NCI-H187 (cell line): ENCODE results near the gene COL11A2.

Source experiments
- DNase-seq, 2 experiments: peaks; one replicate each; lab custom pipeline; 2025; lab: John Stamatoyannopoulos, UW

The COL11A2 gene

DNA sequence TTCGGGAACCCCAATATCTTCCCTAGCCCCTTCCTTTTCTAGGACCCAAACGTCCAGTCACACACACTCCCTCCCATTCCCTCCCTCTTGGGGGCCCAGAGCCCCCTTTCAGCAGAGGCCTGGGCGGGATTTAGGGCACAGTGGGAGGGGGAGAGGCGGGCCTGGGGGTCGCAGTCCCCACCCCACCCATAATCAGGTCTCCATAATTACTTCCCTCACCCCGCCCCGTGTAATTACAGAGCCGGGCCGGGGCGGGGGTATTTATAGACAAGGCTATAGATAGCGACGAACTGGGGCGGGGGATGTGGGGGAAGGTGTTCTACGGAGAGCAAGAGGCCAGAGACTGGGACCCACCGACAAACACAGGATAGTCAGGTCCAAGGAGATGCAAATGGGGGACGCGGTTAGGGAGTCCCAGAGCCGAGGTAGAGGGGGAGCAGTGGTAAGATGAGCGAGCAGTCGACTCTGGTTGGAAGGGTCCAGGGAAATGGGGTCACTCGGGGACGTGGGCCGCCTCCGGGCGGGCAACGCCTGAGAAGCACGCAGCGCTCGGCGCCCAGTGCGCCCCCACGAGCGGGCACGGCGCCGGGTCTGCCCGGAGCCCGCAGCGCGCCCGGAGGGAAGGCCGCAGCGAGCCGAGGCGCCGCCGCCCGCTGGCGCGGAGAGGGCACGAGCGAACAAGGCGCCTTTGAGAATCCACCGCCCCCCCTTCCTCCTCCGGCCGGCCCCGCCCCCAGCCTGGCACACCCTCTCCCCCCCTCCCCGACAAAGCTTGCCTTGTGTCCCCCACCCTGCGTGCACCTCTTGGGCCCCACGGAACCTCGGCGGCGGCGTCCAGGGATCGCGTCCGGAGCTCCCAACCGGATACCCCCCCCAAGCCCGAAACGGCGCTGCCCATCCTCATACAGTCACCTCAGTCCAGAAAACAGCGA is 670 bp upstream of the COL11A2 start:
- DNase-seq: no peak

DNA sequence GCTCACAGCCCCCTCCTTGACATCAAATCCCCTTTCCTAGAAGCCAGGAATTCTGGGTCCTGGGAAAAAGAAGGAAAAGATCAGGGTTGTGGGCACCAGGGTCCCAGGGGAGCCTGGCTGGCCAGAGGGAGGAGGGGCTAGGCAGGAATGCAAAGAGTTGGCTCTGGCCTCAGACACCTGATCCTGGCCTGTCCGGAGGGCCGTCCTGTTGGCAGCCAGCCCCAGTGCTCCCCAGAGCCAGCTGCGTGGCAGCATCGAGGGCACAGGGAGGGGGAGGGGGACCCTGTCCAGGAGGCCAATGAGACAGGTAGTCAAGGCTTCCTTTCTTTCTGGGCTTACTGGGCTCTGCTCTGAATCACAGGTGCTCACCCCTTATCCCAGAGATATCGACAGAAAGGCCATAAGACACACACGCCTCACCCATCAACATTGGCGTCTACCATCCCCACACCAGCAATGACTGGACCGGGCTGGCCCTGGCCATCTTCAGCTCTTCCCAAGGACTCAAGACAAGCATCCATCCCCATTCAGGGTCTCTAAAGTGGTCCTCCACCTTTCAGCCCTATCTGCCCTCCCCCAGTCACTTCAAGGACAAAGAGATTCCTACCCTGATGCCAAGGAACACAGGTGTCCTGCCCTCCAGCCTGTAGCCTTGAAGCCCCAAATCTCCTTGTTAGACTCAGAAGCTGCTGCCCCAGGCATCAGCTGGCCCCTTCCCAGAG is 723 bp downstream of the COL11A2 start:
- no peak for DNase-seq

- DNase-seq: no peak
Observed at GRCh38 chr6:33190504-33191107, 1.7 kb downstream of the COL11A2 start.

GRCh38 chr6:33189625-33190448 is 2.4 kb downstream of the COL11A2 start:
- no peak for DNase-seq

- no peak for DNase-seq
Observed at GRCh38 chr6:33189164-33189563, 3.1 kb downstream of the COL11A2 start.

GRCh38 chr6:33187809-33188208 is 4.5 kb downstream of the COL11A2 start:
- no peak for DNase-seq

DNA sequence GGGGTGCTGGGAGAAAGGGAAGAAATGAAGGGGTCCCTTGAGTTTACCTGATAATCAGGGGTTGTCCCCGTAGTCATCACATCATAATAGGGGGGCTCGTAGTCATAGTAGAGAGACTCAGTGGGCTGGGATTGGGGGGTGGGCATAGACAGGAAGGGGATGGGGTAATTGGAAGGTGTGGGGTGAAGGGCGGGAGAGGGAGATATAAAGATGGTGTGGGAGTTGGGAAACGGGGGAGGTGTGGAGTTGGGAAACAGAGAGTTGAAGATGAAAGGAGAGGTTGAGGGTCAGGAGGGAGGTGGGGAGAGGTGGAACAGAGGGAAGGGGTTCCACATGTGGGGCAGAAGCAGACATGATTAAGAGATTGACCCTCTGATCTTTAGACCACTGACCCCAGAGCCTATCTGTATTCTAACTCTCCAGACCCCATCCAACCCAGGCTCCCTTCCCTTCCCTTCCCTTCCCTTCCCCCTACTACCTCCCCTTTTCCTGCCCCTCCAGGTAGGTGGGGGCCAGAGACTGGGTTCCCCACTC is 6.5 kb downstream of the COL11A2 start:
- DNase-seq: no peak

- no peak for DNase-seq
Observed at GRCh38 chr6:33185190-33185589, 7.1 kb downstream of the COL11A2 start.

GRCh38 chr6:33183071-33183683 is 9.1 kb downstream of the COL11A2 start:
- no peak for DNase-seq

DNA sequence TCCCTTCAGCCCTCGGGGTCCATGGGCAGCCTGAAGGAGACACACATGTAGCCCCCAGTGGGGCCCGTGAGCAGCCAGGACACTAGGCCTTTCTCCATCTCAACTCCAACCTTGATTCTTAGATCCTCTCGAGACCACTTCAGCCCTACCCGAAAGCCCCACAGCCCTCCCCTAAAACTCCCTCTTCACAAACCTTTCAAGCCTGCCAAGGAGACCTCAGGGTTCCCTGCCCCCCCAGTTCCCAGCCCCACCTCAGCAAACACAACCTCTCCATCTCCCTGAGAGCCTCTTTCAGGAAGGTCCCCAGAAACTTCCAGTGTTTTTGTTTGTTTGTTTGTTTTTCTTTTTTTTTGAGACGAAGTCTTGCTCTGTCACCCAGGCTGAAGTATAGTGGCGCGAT is 11.1 kb downstream of the COL11A2 start:
- no peak for DNase-seq

GRCh38 chr6:33178755-33179475 is 13.4 kb downstream of the COL11A2 start:
- no peak for DNase-seq

- no peak for DNase-seq
Observed at GRCh38 chr6:33177552-33178446, 14.5 kb downstream of the COL11A2 start.

GRCh38 chr6:33176906-33177305 is 15.4 kb downstream of the COL11A2 start:
- DNase-seq: no peak

- no peak for DNase-seq
Observed at GRCh38 chr6:33175436-33176069, 16.7 kb downstream of the COL11A2 start.

DNA sequence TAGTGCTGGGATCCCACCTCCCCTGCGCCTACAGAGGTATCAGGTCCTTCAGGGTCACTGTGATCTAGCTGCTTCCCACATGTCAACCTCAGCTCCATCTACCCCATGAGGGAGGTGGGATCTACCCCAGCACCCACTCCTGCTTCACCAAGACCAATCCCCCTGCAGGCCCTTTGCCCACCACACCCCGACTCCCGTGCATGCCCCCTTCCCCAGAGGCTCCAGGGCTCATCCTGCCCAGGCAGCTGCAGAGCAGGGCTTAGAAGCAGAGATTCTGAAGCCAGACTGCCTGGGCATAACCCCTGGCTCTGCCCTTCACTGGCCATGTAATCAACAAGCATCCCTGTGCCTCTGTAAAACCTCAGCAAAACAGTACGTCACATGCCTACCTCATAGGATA is 17.5 kb downstream of the COL11A2 start:
- no peak for DNase-seq

- no peak for DNase-seq
Observed at GRCh38 chr6:33173535-33174180, 18.6 kb downstream of the COL11A2 start.

- DNase-seq: no peak
Observed at GRCh38 chr6:33172688-33173534, 19.4 kb downstream of the COL11A2 start.
